ENCODE results near the gene GORAB.

DNA sequence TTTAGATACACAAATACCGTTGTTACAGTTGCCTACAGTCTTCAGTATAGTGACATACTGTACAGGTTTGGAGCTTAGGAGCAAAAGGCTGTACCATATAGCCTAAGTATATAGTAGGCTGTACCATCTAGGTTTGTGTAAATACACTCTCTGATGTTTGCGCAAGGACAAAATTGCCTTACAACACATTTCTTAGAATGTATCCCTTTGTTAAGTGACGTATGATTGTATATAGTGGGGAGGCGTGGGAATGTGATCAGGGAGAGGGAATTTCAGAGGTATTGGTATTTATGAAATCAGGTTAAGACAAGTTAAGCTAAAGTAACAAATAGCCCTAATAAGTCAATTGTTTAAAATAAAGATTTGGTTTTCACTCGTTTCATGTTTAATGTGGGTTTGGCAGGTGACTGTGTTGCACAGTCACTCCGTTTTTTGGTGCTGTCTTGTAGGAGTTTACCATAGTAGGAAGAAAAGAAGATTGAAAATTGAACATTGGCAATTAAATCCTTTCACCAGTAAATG lies 2.7 kb downstream of the GORAB start:
- TF ChIP-seq, protein P1, sequence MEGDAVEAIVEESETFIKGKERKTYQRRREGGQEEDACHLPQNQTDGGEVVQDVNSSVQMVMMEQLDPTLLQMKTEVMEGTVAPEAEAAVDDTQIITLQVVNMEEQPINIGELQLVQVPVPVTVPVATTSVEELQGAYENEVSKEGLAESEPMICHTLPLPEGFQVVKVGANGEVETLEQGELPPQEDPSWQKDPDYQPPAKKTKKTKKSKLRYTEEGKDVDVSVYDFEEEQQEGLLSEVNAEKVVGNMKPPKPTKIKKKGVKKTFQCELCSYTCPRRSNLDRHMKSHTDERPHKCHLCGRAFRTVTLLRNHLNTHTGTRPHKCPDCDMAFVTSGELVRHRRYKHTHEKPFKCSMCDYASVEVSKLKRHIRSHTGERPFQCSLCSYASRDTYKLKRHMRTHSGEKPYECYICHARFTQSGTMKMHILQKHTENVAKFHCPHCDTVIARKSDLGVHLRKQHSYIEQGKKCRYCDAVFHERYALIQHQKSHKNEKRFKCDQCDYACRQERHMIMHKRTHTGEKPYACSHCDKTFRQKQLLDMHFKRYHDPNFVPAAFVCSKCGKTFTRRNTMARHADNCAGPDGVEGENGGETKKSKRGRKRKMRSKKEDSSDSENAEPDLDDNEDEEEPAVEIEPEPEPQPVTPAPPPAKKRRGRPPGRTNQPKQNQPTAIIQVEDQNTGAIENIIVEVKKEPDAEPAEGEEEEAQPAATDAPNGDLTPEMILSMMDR (IDR thresholded peaks at IDR 0.05), result no peak
- no peak for TF ChIP-seq POLR2A (IDR thresholded peaks at IDR 0.05)

Measured in esophagus squamous epithelium (tissue), 4 donors.